NCI-H345 treated with DMSO at 0.1 percent for 48 hours (cell line): ENCODE data around the gene ZNF276.
A peak's percentile ranks its signal among the peaks of the same experiment; 100 is the strongest.
"Not testable (repeated sequence)": the region's sequence is repeated elsewhere in the genome, so short reads cannot be mapped to it uniquely, and the experiment has no call there.

ENCODE experiments used
- DNase-seq: peaks from one replicate; lab custom pipeline; 2025; ENCODE audit not compliant: unreplicated experiment; lab: John Stamatoyannopoulos, UW

ZNF276 gene

GRCh38 chr16:89720813-89721545 lies at the start of gene ZNF276, which contains the start of gene VPS9D1:
Gene ZNF276 (plus strand): TSS chr16:89721537. CDS start chr16:89721641, 104 bp downstream.
Gene VPS9D1 (minus strand): TSS chr16:89720898. CDS start chr16:89720861, 37 bp downstream.
- DNase-seq, result peak; percentile 23

GRCh38 chr16:89671565-89671964 lies 49.8 kb upstream of the ZNF276 start:
- not testable (repeated sequence) for DNase-seq

GRCh38 chr16:89672177-89672941 lies 49.0 kb upstream of the ZNF276 start:
- DNase-seq, result no peak

GRCh38 chr16:89678258-89678657 lies 43.1 kb upstream of the ZNF276 start:
- no peak for DNase-seq

GRCh38 chr16:89685916-89686315 lies 35.4 kb upstream of the ZNF276 start:
- DNase-seq, result no peak

DNA sequence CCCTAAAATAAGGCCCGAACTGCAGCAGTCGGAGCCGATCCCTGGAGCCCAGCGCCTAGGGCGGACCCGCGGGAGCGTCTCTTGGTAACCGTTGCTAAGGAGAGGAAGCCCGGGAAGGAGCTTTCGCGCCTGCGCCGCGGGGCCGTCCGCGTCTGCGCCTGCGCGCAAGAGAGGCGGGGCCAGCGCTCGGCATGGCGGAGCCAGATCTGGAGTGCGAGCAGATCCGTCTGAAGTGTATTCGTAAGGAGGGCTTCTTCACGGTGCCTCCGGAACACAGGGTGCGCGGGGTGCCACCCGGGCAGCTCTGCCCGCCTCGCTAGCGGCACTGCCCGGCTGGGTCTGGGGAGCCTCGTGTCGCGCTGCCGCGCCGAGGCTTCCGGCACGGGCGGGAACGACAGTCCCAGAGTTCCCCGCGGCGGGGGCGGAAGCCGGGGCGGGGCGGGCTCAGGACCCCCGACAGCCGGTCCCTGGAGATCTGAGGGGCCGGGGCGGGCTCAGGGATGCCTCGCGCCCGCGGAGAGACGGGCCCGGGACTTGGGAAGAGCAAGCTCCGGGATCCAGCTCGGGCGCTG lies 34.7 kb upstream of the ZNF276 start, which contains the start of gene CDK10:
TSS of gene CDK10 (plus strand) at position 170 of the 572 bp plus-strand sequence. CDS start at position 192, 22 bp downstream.
- DNase-seq, result peak; percentile 80

- no peak for DNase-seq
Observed at GRCh38 chr16:89687092-89687940, 34.0 kb upstream of the ZNF276 start.

DNA sequence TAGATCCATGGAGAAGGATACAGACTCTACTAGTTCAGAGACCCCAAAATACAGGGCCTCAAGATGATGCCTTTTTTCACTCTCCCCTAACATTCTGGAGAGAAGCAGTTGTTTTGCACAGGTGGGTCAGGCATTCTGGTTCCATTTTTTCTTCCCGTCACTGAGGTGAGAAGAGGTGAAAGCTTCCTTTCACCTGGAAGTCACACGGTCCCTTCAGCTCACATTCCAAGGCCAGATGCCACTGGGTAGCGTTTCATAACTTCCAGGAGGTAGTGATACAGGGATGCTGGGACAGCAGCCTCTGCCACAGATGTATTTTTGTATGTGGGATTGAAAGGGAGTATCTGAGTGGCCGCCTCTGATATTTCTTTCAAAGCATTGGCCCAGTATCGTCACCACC lies 32.9 kb upstream of the ZNF276 start:
- no peak for DNase-seq

GRCh38 chr16:89689142-89689541 lies 32.2 kb upstream of the ZNF276 start:
- DNase-seq, result no peak

DNA sequence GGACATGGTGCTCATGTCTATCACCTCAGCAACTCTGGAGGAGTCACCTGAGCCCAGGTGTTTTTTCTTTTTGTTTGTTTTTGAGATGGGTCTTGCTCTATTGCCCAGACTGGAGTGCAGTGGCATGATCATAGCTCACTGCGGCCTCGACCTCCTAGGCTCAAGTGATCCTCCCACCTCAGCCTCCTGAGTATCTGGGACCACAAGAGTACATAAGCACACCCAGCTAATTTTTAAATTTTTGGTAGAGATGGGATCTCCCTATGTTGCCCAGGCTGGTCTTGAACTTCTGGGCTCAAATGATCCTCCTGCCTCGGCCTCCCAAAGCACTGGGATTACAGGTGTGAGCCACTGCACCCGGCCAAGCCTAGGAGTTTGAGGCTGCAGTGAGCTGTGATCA lies 31.7 kb upstream of the ZNF276 start:
- DNase-seq, result not testable (repeated sequence)

- DNase-seq, result no peak
Observed at GRCh38 chr16:89690392-89690901, 30.9 kb upstream of the ZNF276 start.

- no peak for DNase-seq
Observed at GRCh38 chr16:89691231-89691985, 29.9 kb upstream of the ZNF276 start.

- DNase-seq, result no peak
Observed at GRCh38 chr16:89691986-89692569, 29.3 kb upstream of the ZNF276 start.

GRCh38 chr16:89693289-89693731 lies 28.0 kb upstream of the ZNF276 start:
- DNase-seq, result no peak

DNA sequence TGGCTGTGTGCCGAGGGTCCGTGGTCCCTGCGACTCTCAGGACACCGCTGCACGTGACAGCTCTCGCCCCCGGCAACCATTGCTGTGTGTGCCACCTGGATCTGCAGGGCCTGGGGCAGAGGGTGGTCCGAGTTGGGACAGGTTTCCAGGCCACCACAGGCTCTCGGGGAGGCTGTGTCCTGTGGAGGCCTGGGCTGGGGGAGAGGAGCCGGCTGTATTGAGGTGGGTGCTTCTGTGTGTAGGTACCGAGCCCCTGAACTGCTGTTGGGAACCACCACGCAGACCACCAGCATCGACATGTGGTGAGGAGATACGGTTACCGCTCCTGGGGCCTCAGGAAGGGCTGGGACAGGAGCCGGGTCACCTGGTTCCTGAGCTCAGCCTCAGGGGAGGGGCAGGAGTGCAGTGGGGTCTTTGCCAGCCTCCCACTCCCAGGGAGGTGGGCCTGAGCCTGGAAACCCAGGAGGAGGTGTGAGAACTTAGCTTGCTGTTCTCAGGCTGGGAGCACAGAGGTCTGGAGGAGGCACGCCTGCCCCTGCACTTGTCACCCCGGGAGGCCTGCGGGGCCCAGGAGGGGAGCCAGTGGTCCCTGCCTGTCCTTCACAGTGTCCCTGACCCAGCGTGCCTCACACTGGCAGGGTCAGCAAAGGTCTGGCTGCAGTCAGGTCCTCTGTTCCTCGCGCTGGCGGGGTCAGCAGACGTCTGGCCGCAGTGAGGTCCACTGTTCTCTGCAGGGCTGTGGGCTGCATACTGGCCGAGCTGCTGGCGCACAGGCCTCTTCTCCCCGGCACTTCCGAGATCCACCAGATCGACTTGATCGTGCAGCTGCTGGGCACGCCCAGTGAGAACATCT lies 27.2 kb upstream of the ZNF276 start:
- DNase-seq, result no peak

DNA sequence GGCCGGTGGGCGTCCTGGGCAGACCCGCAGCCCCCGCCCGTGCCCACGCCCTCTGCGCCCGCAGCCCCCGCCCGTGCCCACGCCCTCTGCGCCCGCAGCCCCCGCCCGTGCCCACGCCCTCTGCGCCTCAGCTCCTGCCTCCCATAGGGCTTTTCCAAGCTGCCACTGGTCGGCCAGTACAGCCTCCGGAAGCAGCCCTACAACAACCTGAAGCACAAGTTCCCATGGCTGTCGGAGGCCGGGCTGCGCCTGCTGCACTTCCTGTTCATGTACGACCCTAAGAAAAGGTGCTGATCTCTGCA lies 26.6 kb upstream of the ZNF276 start:
- not testable (repeated sequence) for DNase-seq

DNA sequence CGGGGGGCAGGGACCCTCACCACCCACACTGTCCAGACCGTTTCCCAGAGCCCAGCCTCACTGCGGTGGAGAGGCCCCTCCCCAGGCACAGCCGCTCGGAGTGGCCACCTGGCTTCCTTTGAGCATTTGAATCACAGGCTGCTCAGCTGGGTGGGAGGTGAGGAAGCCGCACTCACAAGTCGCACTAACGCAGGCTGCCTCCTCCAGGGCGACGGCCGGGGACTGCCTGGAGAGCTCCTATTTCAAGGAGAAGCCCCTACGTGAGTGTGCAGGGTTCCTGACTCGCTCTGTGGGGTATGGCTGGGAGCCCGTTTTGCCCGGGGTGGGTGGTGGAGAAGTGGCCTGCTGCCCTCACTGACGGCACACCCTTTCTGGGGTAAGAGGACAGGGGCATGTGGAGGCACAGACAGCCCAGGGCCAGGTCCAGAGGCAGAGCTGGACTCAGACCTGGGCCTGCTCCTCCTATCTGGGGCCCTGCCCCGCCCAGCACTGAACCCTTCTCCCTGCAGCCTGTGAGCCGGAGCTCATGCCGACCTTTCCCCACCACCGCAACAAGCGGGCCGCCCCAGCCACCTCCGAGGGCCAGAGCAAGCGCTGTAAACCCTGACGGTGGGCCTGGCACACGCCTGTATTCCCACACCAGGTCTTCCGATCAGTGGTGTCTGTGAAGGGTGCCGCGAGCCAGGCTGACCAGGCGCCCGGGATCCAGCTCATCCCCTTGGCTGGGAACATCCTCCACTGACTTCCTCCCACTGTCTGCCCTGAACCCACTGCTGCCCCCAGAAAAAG lies 26.1 kb upstream of the ZNF276 start:
- DNase-seq, result no peak
